Activated T-cell treated with anti-CD3 and anti-CD28 coated beads, Interleukin-2, amount 50 U/mL, for 4 hours (primary cell): ENCODE measurements around the gene PWWP2A. TPM values are rescaled to one million over a fixed set of nuclear protein-coding genes. Genes with fewer than 3 reads are reported as not detected.
"Not testable (repeated sequence)": the region's sequence is repeated elsewhere in the genome, so short reads cannot be mapped to it uniquely, and the experiment has no call there.

Experiments
- ATAC-seq, 2 donors: fragments of 200-7000 bp; cut with Tn5 transposase; one replicate each; pipeline ENCODE4 v1.10.0; 2021
- DNase-seq: peaks from one replicate; pipeline ENCODE4 v3.0.0-alpha.2; 2020
- H3K27me3 Mint-ChIP-seq: one replicate; pipeline ENCODE4 v1.8.0; 2021; ENCODE audit warnings: low read depth, mixed read lengths
- H3K36me3 Mint-ChIP-seq: one replicate; pipeline ENCODE4 v1.8.0; 2022; ENCODE audit warnings: mixed read lengths; ENCODE audit not compliant: insufficient read depth
- H3K4me1 Mint-ChIP-seq: one replicate; pipeline ENCODE4 v1.8.0; 2021; ENCODE audit warnings: low read depth, mixed read lengths
- H3K4me3 Mint-ChIP-seq: one replicate; pipeline ENCODE4 v1.8.0; 2021; ENCODE audit warnings: mild to moderate bottlenecking, moderate library complexity, mixed read lengths
- H3K9me3 Mint-ChIP-seq: one replicate; pipeline ENCODE4 v1.8.0; 2021; ENCODE audit warnings: mixed read lengths
- total RNA-seq, 3 donors: library from RNA; stranded (reverse); gene quantifications; one replicate each; pipeline ENCODE4 v1.2.1, GENCODE V29; 2021

Gene PWWP2A
- total RNA-seq, 3 donors from 2014 or later: 22.7 to 25.0 (median 24.9) TPM

DNA sequence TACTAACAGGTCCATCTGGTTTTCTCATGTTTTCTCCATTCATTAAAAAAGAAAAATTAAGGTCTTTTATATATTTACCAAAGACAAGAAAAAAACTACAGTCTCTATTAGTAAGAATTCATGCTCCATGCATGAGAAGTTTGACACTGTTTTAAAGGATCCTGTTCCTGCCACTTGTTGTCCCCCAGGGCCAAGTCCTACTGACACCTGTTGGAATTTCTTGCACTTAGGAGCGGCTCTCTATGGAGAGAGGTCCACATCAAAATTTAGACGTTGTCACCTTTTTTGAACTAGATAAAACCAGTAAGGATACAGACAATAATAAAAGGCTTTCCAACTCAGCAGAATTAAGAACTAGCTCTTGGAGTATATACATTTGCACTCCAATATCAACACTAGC lies 42.3 kb downstream of the PWWP2A start:
- no peaks in the 10 kb centered on the region for H3K27me3 Mint-ChIP-seq
- H3K4me3 Mint-ChIP-seq: no peak overlapping the region
- ATAC-seq: no peak
- H3K36me3 Mint-ChIP-seq: peaks cover 7% of the 10 kb centered on the region
- H3K4me1 Mint-ChIP-seq: no peaks in the 10 kb centered on the region
- no peaks in the 10 kb centered on the region for H3K9me3 Mint-ChIP-seq
- no peak for DNase-seq

DNA sequence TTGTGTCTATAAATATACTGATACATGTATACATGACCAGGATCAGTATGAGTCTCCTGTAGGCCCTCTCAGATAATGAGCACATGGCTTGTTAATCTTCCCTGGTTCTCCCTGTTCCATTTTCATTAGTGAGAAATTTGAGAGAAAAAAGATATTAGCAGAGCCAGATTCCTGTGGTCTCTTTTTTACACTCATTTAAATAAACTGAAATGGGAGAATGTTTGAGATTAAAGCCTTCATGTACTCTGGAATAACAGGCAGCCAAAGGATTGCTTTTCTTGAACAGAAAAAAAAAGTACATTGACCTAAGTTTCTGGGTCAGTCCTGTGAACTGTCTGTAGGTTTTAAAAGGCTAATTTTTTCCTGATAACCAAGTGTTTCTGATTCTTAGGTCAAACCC lies 44.2 kb downstream of the PWWP2A start:
- no peaks in the 10 kb centered on the region for H3K4me1 Mint-ChIP-seq
- H3K27me3 Mint-ChIP-seq: no peaks in the 10 kb centered on the region
- DNase-seq: no peak
- no peak for ATAC-seq
- no peaks in the 10 kb centered on the region for H3K9me3 Mint-ChIP-seq
- H3K36me3 Mint-ChIP-seq: peaks cover 7% of the 10 kb centered on the region
- H3K4me3 Mint-ChIP-seq: no peak overlapping the region

- H3K4me1 Mint-ChIP-seq: no peaks in the 10 kb centered on the region
- DNase-seq (no peak), ATAC-seq (no peak)
- no peaks in the 10 kb centered on the region for H3K27me3 Mint-ChIP-seq
- H3K4me3 Mint-ChIP-seq: no peak overlapping the region
- no peaks in the 10 kb centered on the region for H3K9me3 Mint-ChIP-seq
- peaks cover 3% of the 10 kb centered on the region for H3K36me3 Mint-ChIP-seq
These were observed 47.3 kb downstream of the PWWP2A start for GRCh38 chr5:160071916-160072315.

GRCh38 chr5:160071516-160071915 lies 47.7 kb downstream of the PWWP2A start:
- Mint-ChIP-seq H3K4me1 (no peaks in the 10 kb centered on the region), H3K4me3 (no peak overlapping the region), H3K27me3 (no peaks in the 10 kb centered on the region), H3K9me3 (no peaks in the 10 kb centered on the region), H3K36me3 (peaks cover 3% of the 10 kb centered on the region)
- DNase-seq (no peak), ATAC-seq (no peak)

- not testable (repeated sequence) for H3K27me3 Mint-ChIP-seq, ATAC-seq, H3K4me1 Mint-ChIP-seq, H3K4me3 Mint-ChIP-seq, DNase-seq, H3K36me3 Mint-ChIP-seq, H3K9me3 Mint-ChIP-seq
These were observed 50.1 kb downstream of the PWWP2A start for GRCh38 chr5:160069120-160069519.

GRCh38 chr5:160064995-160065614 lies 54.1 kb downstream of the PWWP2A start:
- no peaks in the 10 kb centered on the region for H3K4me1 Mint-ChIP-seq
- peaks cover 20% of the 10 kb centered on the region for H3K36me3 Mint-ChIP-seq
- ATAC-seq (no peak), DNase-seq (no peak)
- no peaks in the 10 kb centered on the region for H3K9me3 Mint-ChIP-seq
- no peak overlapping the region for H3K4me3 Mint-ChIP-seq
- no peaks in the 10 kb centered on the region for H3K27me3 Mint-ChIP-seq

- no peaks in the 10 kb centered on the region for H3K9me3 Mint-ChIP-seq
- DNase-seq: no peak
- peaks cover 25% of the 10 kb centered on the region for H3K36me3 Mint-ChIP-seq
- H3K4me3 Mint-ChIP-seq: no peak overlapping the region
- H3K27me3 Mint-ChIP-seq: no peaks in the 10 kb centered on the region
- H3K4me1 Mint-ChIP-seq: no peaks in the 10 kb centered on the region
- ATAC-seq: no peak
These were observed 54.8 kb downstream of the PWWP2A start for GRCh38 chr5:160064417-160064810.

DNA sequence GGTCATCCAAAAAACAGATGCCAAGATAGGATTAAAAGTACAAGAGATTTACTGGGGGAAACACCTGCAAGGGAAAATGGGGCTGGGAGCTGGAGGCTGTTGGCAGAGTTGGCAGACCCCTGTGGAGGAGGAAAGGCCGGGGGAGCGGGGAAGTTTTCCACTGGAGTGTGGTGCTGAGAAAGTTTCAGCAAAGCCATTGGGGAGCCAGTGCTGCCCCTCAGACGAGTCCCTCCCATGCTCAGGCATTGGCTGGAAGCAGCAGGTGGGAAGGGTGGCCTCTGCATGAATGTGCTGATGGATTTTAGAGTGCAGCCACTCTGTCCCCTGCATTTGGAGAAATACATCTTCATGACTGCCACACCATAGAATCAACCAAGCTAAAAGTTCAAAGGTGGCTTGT lies 57.5 kb downstream of the PWWP2A start:
- Mint-ChIP-seq H3K27me3 (no peaks in the 10 kb centered on the region), H3K36me3 (peaks cover 33% of the 10 kb centered on the region), H3K4me3 (no peak overlapping the region), H3K4me1 (no peaks in the 10 kb centered on the region), H3K9me3 (no peaks in the 10 kb centered on the region)
- ATAC-seq (no peak), DNase-seq (no peak)

DNA sequence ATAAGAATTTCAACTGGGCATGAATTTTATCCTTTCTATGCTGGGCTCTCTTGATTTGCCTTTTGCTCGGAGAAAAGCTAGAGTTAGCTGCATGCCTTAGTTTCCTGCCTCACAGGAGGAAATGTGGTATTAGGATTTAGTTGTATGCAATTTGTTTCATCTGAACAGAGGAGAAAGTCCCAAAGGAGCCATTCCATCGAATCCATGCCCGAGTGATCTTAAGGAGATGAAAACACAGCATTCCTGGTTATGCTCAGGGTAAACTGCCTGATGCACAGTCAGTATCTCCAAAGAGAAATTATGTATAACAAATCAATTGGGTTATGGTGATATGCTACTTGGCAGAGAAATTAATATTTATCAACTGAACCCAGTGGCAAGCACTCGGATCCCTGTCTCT lies 59.2 kb downstream of the PWWP2A start:
- Mint-ChIP-seq H3K9me3 (no peaks in the 10 kb centered on the region), H3K4me3 (no peak overlapping the region), H3K27me3 (no peaks in the 10 kb centered on the region), H3K36me3 (peaks cover 41% of the 10 kb centered on the region), H3K4me1 (no peaks in the 10 kb centered on the region)
- DNase-seq (no peak), ATAC-seq (no peak)

DNA sequence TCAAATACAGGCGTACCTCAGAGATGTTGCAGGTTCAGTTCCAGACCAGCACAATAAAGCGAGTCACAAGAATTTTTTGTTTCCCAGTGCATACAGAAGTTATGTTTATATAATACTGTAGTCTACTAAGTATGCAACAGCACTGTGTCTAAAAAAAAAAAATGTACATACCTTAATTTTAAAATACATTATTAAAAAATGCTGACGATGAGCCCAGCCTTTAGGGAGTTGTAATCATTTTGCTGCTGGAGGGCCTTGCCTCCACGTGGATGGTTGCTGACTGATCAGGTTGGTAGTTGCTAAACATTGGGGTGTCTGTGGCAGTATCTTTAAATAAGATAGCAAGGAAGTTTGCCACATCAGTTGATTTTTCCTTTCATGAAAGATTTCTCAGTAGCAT lies 62.0 kb downstream of the PWWP2A start:
- Mint-ChIP-seq H3K9me3 (no peaks in the 10 kb centered on the region), H3K4me1 (no peaks in the 10 kb centered on the region), H3K36me3 (peaks cover 50% of the 10 kb centered on the region), H3K27me3 (no peaks in the 10 kb centered on the region), H3K4me3 (no peak overlapping the region)
- ATAC-seq (no peak), DNase-seq (no peak)

DNA sequence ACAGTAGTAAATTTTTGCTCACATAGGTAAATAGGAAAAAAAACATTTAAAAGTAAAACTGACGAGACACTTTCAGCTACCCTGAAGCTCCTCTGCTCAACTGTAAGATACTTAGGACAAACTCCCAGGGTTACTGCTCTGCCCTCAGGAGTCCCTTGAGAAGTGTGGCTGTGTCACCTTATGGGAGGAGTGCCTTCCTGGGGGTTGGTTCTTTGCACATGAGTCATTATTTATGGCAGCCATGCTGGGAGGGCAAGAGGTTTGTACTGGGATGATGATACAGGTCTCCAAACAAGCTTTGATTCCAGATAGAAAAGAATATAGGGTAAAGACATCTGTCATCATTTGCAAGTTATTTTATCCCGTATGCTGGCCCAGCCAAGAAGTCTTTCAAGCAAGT lies 64.4 kb downstream of the PWWP2A start:
- ATAC-seq (no peak), DNase-seq (no peak)
- no peaks in the 10 kb centered on the region for H3K4me1 Mint-ChIP-seq
- peaks cover 44% of the 10 kb centered on the region for H3K36me3 Mint-ChIP-seq
- no peaks in the 10 kb centered on the region for H3K27me3 Mint-ChIP-seq
- H3K9me3 Mint-ChIP-seq: no peaks in the 10 kb centered on the region
- H3K4me3 Mint-ChIP-seq: no peak overlapping the region

GRCh38 chr5:160054047-160054446 lies 65.2 kb downstream of the PWWP2A start:
- no peaks in the 10 kb centered on the region for H3K9me3 Mint-ChIP-seq
- H3K4me3 Mint-ChIP-seq: no peak overlapping the region
- ATAC-seq (no peak), DNase-seq (no peak)
- H3K36me3 Mint-ChIP-seq: peaks cover 48% of the 10 kb centered on the region
- H3K4me1 Mint-ChIP-seq: no peaks in the 10 kb centered on the region
- no peaks in the 10 kb centered on the region for H3K27me3 Mint-ChIP-seq

DNA sequence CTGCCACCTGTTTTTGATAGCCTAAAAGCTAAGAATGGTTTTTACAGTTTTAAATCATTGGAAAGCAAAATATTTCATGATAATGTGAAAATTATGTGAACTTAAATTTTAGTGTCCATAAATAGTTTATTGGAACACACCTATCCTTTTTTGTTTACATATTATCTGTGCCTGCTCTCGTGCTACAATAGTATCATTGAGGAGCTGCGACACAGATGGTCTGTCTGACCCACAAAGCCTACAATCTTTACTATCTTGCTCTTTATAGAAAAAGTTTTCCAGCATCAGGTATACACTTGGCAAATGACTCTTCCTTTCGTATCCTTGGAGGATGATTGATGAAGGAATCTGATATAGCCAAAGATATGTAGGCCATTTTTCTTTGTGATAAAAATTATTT lies 70.2 kb downstream of the PWWP2A start:
- Mint-ChIP-seq H3K36me3 (peaks cover 45% of the 10 kb centered on the region), H3K9me3 (no peaks in the 10 kb centered on the region), H3K4me1 (no peaks in the 10 kb centered on the region), H3K4me3 (no peak overlapping the region), H3K27me3 (no peaks in the 10 kb centered on the region)
- no peak for DNase-seq
- no peak for ATAC-seq

GRCh38 chr5:160048131-160048530 lies 71.1 kb downstream of the PWWP2A start:
- Mint-ChIP-seq H3K27me3 (no peaks in the 10 kb centered on the region), H3K9me3 (no peaks in the 10 kb centered on the region), H3K4me1 (no peaks in the 10 kb centered on the region), H3K4me3 (no peak overlapping the region), H3K36me3 (peaks cover 47% of the 10 kb centered on the region)
- no peak for ATAC-seq
- no peak for DNase-seq

DNA sequence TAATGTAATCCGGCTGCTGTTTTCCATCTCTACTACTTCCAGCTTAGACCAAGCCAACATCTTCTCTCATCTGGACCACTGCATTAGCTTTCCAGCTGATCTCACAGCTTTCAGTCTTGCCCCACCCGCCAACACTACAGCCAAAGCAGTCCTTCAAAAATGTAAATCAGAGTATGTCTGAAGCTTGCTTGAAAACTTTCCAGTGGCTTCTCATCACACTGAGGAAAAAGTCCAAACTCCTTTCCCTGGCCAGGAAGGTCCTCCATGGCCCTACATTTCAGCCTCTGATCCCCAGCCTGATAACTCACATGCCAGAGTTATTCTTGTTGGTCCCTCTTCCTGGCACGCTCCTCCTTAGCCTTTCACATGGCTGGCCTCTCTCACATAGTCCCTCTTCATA lies 71.8 kb downstream of the PWWP2A start:
- Mint-ChIP-seq H3K36me3 (peaks cover 49% of the 10 kb centered on the region), H3K4me1 (no peaks in the 10 kb centered on the region)
- ATAC-seq: no peak

DNA sequence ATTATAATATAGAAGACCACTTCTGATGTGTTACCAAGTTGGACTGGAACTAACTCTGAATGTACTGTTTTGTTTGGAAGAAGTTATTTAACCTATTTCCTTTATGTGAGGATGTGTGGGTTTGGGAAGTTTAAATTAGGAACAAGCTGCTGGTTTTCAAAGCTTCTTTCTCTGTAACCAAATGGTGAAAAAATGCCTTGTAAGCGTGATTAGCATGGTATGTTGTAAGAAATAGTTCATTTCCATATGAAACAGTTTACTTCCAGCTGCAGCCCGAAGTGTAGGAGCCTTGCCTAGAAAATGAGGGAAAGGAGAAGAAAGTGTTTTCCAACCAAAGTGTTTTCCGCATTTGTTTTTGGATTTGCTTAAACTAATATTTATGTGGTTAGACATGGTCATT lies 74.3 kb downstream of the PWWP2A start:
- ATAC-seq: no peak
- Mint-ChIP-seq H3K9me3 (no peaks in the 10 kb centered on the region), H3K4me3 (no peak overlapping the region), H3K4me1 (no peaks in the 10 kb centered on the region), H3K27me3 (no peaks in the 10 kb centered on the region), H3K36me3 (peaks cover 45% of the 10 kb centered on the region)
- DNase-seq: no peak

More for the DNA sequence above, 71.8 kb downstream of the PWWP2A start:
- Mint-ChIP-seq H3K9me3 (no peaks in the 10 kb centered on the region), H3K27me3 (no peaks in the 10 kb centered on the region), H3K4me3 (no peak overlapping the region)
- DNase-seq: no peak
